ENCODE measurements around the gene EXPH5.
A peak's percentile ranks its signal among the peaks of the same experiment; 100 is the strongest.

The EXPH5 gene

DNA sequence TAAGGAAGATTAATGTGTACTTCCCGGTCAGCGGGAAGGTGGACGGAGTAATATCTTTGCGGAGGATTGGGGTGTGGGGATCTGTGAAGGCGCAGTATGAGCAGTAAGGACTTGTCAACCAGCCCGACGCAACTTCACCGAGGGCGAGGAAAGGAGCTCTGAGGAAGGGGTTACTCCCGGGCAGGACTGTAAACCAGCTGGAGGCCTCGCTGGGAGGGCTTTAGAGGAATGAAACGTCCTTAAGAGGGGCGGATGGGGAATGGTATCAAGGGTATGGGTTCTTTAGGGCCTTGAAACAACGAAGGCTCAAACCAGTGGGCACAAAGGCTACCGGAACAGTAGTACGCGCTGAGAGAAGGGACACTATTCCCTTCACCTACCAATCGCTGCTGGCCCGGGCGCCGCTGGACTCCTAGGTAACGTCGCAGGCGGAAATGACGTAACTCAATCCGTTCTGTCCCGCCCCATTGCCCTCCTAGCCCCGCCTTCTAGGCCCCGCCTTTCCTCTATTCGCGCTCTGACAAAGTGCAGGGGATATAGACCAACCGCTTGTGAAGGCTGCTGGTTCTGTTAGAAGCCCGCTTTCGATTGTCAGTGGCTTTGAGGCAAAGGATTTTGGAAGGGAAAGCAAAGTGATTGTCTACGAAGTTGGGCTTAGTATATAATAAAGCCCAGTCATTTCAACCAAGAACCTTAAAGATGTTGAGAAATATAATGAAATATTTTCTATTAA is 126.3 kb downstream of the EXPH5 start, which contains the start of gene C11orf65:
Gene C11orf65, minus strand, starts transcription at position 439 of the 733 bp plus-strand sequence. CDS start 5,970 bp downstream, outside the sequence.
- DNase-seq (ENCODE audit: low read depth, low spot score) = peak; percentile 92

DNA sequence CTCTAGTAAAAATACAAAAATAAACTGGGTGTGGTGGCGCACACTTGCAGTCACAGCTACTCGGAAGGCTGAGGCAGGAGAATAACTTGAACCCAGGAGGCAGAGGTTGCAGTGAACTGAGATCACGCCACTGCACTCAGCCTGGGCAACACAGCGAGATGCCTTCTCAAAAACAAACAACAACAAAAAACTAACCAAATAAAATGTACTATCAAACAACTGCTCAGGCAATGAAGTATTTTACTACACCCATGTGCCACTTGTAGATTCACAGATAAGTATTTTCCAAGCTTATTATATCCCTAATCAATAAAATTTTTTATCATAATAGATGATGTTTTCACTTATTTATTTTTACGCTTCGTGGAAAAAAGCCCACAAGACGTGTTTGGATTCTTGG is 127.2 kb downstream of the EXPH5 start:
- no peak for DNase-seq (ENCODE audit: low read depth, low spot score)

Measured in brain pericyte (primary cell).